Stimulated activated memory B cell treated with anti-CD40 and anti-IgM and Interleukin-4, amounts not matched to agents 10 μg/mL and 1 μg/mL and 100 μg/mL, for 72 hours (primary cell): Measurements from ENCODE around the gene PARP16.
"Not testable (repeated sequence)": the region's sequence is repeated elsewhere in the genome, so short reads cannot be mapped to it uniquely, and the experiment has no call there.

ENCODE experiments used
- ATAC-seq: fragments of 150-1000 bp; cut with Tn5 transposase; 2 replicates; pipeline ENCODE4 v1.10.0; 2021
- H3K27ac Mint-ChIP-seq: one replicate; pipeline ENCODE4 v1.8.0; 2022; ENCODE audit warnings: mild to moderate bottlenecking, mixed read lengths
- H3K27me3 Mint-ChIP-seq: one replicate; pipeline ENCODE4 v1.8.0; 2022; ENCODE audit warnings: mixed read lengths
- H3K36me3 Mint-ChIP-seq: one replicate; pipeline ENCODE4 v1.8.0; 2022; ENCODE audit warnings: mixed read lengths
- H3K4me1 Mint-ChIP-seq: one replicate; pipeline ENCODE4 v1.8.0; 2022; ENCODE audit warnings: mixed read lengths
- H3K4me3 Mint-ChIP-seq: one replicate; pipeline ENCODE4 v1.8.0; 2022; ENCODE audit warnings: mild to moderate bottlenecking, moderate library complexity, mixed read lengths
- H3K9me3 Mint-ChIP-seq: one replicate; pipeline ENCODE4 v1.8.0; 2022; ENCODE audit warnings: mixed read lengths

PARP16 gene

DNA sequence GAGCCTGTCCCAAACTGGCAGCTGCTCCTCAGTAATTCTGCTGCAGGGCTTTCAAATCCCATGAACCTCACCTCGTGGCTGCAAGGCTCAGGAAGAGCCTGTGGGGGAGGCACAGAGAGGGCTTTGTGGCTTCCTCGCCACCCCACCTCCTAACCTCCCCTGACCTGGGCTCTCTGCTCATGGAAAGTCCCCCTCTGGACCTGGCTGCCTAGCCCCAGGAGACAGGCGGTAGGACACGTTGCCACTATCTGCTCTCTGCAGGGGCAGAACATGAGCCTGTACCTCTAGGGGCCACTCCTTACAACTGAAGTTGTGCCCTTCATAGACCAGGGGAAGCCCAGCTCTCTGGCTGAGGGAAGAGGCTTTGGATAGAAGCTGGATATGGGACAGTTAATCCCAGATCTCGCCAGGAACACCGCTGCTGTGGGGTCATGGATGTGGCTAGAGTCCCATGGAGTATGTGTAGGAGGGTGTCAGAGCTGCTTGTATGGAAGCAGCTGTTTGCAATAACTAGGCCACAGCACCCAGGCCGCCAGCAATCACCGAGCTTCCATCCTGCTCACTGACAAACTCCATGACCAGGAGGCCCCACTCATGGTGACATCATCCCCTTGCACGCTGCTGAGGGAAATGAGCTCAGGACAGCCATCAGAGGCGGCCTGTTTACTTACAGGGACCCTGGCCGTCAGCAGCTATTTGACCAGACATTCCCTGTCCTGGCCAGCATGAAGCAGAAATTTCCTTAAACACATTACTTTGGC is 41.4 kb downstream of the PARP16 start:
- peaks cover 12% of the 10 kb centered on the region for H3K4me1 Mint-ChIP-seq
- no peak overlapping the region for H3K4me3 Mint-ChIP-seq

DNA sequence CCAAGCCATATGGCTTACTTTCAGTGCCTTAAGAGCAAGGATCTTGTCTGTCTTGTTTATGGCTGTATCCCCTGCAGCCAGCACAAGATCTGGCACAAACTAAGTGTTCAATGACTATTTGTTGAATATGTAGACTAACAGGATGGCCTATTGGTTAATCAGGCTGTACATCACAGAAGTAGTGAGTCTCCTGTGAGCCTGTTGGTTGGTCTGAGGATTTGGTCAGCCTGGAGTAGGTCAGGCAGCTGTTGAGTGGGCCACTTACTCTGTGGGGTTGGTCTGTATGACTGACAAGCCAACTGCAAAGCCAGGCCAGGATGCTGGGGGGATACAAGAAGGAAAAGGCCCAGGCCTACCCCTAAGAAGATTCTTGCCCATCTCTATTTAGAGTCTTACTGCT is 42.0 kb downstream of the PARP16 start:
- peaks cover 26% of the 10 kb centered on the region for H3K36me3 Mint-ChIP-seq
- no peak overlapping the region for H3K27ac Mint-ChIP-seq
- H3K27me3 Mint-ChIP-seq, result no peaks in the 10 kb centered on the region
- no peak overlapping the region for H3K4me3 Mint-ChIP-seq
- H3K9me3 Mint-ChIP-seq, result no peaks in the 10 kb centered on the region
- peaks cover 6% of the 10 kb centered on the region for H3K4me1 Mint-ChIP-seq
- ATAC-seq, result no peak

More for the DNA sequence above, 41.4 kb downstream of the PARP16 start:
- Mint-ChIP-seq H3K27me3 (no peaks in the 10 kb centered on the region), H3K36me3 (peaks cover 26% of the 10 kb centered on the region), H3K9me3 (no peaks in the 10 kb centered on the region), H3K27ac (no peak overlapping the region)
- no peak for ATAC-seq

DNA sequence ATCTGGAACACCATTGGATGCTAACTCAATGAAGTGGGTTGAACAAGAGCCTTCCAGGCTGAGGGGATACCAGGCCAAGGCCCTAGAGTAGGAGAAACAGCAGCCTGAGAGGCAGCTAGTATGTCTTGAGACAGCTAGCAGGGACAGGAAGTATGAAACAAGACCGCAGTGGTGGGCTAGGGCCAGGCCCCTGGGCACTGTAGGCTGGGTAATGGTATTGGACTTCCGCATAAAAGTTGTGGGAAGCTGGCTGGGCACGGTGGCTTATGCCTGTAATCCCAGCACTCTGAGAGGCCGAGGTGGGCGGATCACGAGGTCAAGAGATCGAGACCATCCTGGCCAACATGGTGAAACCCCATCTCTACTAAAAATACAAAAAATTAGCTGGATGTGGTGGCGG is 50.2 kb downstream of the PARP16 start:
- not testable (repeated sequence) for H3K36me3 Mint-ChIP-seq, H3K27ac Mint-ChIP-seq, ATAC-seq, H3K27me3 Mint-ChIP-seq, H3K4me1 Mint-ChIP-seq, H3K4me3 Mint-ChIP-seq, H3K9me3 Mint-ChIP-seq

DNA sequence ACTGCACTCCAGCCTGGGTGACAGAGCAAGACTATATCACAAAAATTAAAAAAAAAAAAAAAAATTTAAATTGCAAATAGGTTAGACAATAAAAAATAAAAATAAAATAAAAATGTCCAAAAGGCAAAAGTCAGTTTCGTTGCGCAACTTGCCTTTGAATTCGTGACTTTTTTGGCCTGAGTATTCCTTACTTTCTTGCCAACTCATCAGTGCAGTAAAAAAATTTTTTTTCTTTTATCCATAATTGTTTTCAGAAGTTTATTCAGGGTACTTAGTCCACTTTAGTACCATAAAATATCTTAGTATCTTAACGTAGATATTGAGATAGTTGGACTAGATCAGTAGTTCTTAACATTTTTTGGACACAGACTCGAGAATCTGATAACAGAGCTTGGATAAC is 53.0 kb downstream of the PARP16 start:
- Mint-ChIP-seq H3K4me1 (no peaks in the 10 kb centered on the region), H3K27me3 (no peaks in the 10 kb centered on the region), H3K4me3 (no peak overlapping the region), H3K9me3 (no peaks in the 10 kb centered on the region), H3K27ac (no peak overlapping the region), H3K36me3 (no peaks in the 10 kb centered on the region)
- ATAC-seq, result no peak

DNA sequence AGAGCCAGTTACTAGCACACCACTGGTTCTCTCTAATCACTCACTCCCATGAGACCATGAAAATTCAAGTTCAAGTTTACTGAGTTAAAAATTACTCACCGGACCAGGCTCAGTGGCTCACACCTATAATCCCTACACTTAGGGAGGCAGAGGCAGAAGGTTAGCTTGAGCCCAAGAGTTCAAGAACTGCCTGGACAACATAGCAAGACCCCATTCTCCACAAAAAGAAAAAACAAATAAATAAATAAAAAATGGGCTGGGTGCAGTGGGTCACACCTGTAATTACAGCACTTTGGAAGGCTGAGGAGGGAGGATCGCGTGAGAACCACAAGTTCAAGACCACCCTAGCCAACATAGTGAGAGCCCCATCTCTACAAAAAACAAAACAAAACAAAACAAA is 54.2 kb downstream of the PARP16 start:
- Mint-ChIP-seq H3K27ac (no peak overlapping the region), H3K27me3 (no peaks in the 10 kb centered on the region), H3K4me3 (no peak overlapping the region), H3K4me1 (no peaks in the 10 kb centered on the region), H3K36me3 (no peaks in the 10 kb centered on the region), H3K9me3 (no peaks in the 10 kb centered on the region)
- ATAC-seq, result no peak

DNA sequence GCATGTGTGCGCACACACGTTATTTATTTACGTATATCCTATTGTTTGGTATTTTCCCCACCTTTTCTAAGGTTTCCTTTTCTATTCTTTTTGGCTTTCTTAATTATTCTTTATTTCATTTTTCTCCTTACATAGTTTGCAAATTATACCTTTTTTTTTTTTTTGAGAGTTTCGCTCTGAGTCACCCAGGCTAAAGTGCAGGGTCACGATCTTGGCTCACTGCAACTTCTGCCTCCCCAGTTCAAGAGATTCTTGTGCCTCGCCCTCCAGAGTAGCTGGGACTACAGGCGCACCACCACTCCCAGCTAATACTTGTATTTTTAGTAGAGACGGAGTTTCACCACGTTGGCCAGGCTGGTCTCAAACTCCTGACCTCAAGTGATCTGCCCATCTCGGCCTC is 55.4 kb downstream of the PARP16 start:
- H3K36me3 Mint-ChIP-seq, result no peaks in the 10 kb centered on the region
- H3K27me3 Mint-ChIP-seq, result no peaks in the 10 kb centered on the region
- no peak for ATAC-seq
- H3K4me3 Mint-ChIP-seq, result no peak overlapping the region
- H3K4me1 Mint-ChIP-seq, result no peaks in the 10 kb centered on the region
- H3K27ac Mint-ChIP-seq, result no peak overlapping the region
- H3K9me3 Mint-ChIP-seq, result no peaks in the 10 kb centered on the region

DNA sequence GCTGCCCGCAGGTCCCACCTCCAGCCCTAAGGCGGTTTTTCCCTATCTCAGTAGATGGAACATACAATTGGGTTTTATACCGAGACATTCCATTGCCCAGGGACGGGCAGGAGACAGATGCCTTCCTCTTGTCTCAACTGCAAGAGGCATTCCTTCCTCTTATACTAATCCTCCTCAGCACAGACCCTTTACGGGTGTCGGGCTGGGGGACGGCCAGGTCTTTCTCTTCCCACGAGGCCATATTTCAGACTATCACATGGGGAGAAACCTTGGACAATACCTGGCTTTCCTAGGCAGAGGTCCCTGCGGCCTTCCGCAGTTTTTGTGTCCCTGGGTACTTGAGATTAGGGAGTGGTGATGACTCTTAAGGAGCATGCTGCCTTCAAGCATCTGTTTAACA is 59.8 kb downstream of the PARP16 start:
- H3K4me1 Mint-ChIP-seq, H3K27me3 Mint-ChIP-seq, H3K4me3 Mint-ChIP-seq, H3K27ac Mint-ChIP-seq, H3K9me3 Mint-ChIP-seq, ATAC-seq, H3K36me3 Mint-ChIP-seq: not testable (repeated sequence)

DNA sequence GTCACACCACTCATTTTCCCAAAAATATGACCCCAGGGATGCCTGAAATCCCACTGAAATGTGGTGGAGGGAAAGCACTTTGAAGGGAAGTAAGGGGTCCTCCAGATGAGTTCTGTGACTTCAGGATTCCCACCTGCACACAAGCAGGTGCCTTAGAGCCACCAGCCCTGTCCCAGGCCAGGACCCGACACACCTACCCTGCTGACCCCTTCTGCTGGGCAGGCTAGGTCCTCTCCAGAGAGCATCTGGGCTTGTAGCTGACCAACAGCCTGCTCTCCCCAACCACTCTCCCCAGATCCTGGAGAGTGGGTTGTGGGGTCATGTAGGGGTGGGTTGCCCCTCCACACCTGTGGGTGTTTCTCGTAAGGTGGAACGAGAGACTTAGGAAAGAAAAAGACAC is 60.5 kb downstream of the PARP16 start:
- H3K36me3 Mint-ChIP-seq, result no peaks in the 10 kb centered on the region
- no peak overlapping the region for H3K4me3 Mint-ChIP-seq
- no peak for ATAC-seq
- no peaks in the 10 kb centered on the region for H3K9me3 Mint-ChIP-seq
- no peaks in the 10 kb centered on the region for H3K4me1 Mint-ChIP-seq
- H3K27me3 Mint-ChIP-seq, result no peaks in the 10 kb centered on the region
- no peak overlapping the region for H3K27ac Mint-ChIP-seq

DNA sequence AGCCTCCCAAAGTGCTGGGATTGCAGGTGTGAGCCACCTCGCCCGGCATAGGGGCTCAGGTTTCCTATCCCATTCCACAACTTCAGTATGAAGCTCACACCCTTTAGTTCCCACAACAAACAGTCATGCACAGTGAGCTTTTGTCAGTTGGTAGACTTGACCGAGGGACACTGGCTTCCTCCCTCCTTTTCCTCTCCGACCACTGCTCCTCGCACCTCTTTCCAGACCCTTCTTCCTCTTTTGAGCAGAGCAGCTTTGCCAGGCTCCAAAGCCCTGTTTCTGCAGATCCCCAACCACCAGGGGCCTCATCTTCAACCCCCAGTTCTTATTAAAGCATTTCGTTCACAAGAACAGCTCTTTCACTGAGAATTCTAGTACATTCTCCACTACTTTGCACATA is 62.7 kb downstream of the PARP16 start:
- Mint-ChIP-seq H3K4me3 (no peak overlapping the region), H3K36me3 (no peaks in the 10 kb centered on the region), H3K9me3 (no peaks in the 10 kb centered on the region), H3K27ac (no peak overlapping the region), H3K27me3 (no peaks in the 10 kb centered on the region), H3K4me1 (no peaks in the 10 kb centered on the region)
- ATAC-seq, result no peak

DNA sequence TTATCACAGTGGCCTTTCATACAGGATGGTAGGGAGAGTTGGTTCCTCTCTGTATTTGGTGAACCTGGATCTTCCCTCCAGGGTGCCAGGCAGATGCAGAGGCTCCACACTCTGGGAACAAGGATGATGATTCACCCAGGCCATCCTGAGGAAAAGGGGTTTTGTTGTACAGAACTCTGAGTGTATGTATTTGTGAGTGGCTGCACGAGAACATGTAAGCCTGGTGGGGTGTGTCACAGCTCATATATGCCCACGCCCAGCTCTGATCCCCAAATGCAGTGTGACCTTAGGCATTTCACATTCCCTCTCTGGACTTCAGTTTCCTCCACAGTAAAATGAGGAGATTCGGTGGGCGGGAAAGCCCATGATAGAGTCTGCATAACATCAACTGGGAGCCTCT is 63.8 kb downstream of the PARP16 start:
- Mint-ChIP-seq H3K27me3 (no peaks in the 10 kb centered on the region), H3K4me1 (no peaks in the 10 kb centered on the region), H3K36me3 (no peaks in the 10 kb centered on the region), H3K4me3 (no peak overlapping the region), H3K27ac (no peak overlapping the region), H3K9me3 (no peaks in the 10 kb centered on the region)
- ATAC-seq, result no peak

DNA sequence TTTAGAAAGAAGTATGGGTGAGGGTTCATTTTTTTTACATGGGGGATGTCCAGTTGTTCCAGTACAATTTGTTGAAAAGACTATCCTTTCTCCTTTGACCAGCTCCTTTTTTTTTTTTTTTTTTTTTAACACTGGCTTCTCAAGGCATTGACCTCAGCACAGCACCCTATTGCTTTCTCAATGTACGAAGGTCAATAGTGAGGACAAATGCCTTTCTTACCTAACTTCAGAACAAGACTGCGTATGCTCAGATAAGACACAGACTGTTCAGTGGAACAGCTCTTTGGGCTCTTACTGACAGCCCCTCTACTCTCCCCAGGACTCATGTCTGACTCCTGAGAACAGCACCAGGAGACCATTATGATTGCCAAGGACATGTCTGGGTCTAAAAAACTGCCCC is 65.0 kb downstream of the PARP16 start:
- ATAC-seq, result no peak
- no peaks in the 10 kb centered on the region for H3K4me1 Mint-ChIP-seq
- no peak overlapping the region for H3K27ac Mint-ChIP-seq
- H3K36me3 Mint-ChIP-seq, result no peaks in the 10 kb centered on the region
- H3K9me3 Mint-ChIP-seq, result no peaks in the 10 kb centered on the region
- H3K27me3 Mint-ChIP-seq, result no peaks in the 10 kb centered on the region
- H3K4me3 Mint-ChIP-seq, result no peak overlapping the region

DNA sequence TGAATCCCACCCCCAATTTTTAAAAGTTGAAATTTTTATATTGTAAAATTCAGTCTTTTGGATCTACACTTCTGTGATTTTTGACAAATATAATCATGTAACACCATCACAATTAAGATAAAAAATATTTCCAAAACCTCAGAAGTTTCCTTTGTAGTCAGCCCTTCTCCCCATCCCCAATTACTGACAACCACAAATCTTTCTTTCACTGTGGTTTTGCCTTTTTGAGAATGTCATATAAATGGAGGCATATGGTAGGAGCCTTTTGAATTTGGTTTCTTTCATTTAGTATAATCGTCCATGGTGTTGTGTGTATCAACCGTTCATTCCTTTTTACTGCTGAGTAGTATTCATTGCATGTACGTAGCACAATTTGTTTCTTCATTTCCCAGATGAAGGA is 67.5 kb downstream of the PARP16 start:
- H3K9me3 Mint-ChIP-seq, result no peaks in the 10 kb centered on the region
- no peak for ATAC-seq

DNA sequence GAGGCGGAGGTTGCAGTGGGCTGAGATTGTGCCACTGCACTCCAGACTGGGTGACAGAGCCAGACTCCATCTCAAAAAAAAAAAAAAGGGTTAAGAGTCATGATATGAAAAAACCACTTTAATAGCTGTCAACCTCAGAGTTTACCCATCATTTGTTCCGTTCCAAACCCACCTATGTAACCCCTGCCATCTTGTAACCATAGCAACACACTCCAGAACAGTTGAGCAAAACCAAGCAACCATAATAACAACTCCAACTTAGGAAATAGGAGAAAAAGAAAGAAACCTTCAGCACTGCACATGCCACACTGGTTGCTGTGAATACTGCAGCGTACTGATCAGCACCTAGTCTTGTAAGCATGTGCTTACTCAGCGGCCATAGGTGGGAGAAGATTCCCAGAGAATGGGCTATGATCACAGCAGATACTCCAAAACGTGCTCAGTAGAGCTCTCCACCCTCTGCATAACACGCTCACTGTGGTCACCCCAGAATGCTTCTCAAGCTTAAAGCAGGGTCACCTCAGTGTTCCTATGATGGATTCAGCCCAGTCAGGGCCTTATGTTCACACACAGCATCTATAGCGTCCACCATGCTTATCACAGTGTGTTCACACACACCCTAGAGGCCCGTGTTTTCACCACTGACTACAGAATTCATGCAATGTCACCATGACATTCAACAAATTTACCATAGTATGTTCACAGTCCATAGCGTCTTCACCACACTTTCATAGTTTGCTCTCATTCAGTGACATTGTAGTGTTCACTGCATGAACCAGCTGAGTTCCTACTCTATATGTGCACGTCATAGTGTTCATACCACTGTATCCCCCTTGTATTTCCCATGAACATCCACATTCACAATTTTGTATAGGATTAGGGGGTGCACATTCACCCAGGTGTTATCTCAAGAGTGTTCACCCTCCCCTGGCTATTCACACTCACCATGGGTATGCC is 68.9 kb downstream of the PARP16 start:
- Mint-ChIP-seq H3K27me3 (no peaks in the 10 kb centered on the region), H3K36me3 (no peaks in the 10 kb centered on the region)
- no peak for ATAC-seq

More for the DNA sequence above, 67.5 kb downstream of the PARP16 start:
- H3K27me3 Mint-ChIP-seq, result no peaks in the 10 kb centered on the region
- no peak overlapping the region for H3K27ac Mint-ChIP-seq
- no peak overlapping the region for H3K4me3 Mint-ChIP-seq
- H3K36me3 Mint-ChIP-seq, result no peaks in the 10 kb centered on the region
- H3K4me1 Mint-ChIP-seq, result no peaks in the 10 kb centered on the region

DNA sequence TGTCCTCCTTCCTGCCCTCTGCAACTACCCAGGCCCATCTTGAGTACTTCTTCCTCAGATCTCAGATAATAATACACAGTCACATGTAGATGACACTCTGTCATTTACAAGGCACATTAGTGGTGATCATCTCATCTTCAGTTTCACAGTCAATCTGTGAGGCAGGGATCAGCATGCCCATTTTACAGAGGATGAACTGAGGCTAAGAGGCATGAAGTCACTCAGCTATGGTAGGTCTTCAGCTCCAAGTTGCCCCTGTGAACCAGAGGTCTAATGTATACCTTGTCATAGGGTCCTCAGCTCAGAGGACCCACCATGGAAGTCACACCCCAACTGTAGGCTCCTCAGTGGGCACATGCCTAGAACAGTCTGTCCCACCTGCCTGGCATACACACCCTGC is 71.2 kb downstream of the PARP16 start:
- H3K36me3 Mint-ChIP-seq, result no peaks in the 10 kb centered on the region
- no peak overlapping the region for H3K27ac Mint-ChIP-seq

More for the DNA sequence above, 68.9 kb downstream of the PARP16 start:
- Mint-ChIP-seq H3K9me3 (no peaks in the 10 kb centered on the region), H3K4me3 (no peak overlapping the region), H3K27ac (no peak overlapping the region), H3K4me1 (no peaks in the 10 kb centered on the region)

DNA sequence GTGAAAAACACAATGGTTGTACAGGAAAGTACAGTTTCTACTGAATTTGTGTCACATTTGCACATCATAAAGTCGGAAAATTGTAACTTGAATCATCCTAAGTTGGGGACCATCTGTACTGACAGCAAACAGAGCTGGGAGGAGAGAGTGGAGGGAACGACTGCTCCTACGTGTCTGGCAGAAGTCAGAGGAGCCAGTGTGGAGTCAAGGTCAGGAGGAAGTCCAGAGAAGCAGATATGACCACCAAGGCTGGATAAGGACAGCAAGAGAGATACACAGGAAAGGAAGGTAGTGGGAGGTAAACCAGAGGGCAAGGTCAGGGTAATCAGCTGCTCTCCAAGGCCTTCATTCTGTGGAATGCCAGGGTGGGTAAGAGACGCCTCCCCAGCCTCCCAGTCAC is 72.7 kb downstream of the PARP16 start:
- Mint-ChIP-seq H3K4me1 (no peaks in the 10 kb centered on the region), H3K27ac (no peak overlapping the region), H3K4me3 (no peak overlapping the region), H3K36me3 (no peaks in the 10 kb centered on the region), H3K9me3 (no peaks in the 10 kb centered on the region), H3K27me3 (no peaks in the 10 kb centered on the region)
- ATAC-seq, result no peak

More for the DNA sequence above, 71.2 kb downstream of the PARP16 start:
- H3K4me3 Mint-ChIP-seq, result no peak overlapping the region
- H3K27me3 Mint-ChIP-seq, result no peaks in the 10 kb centered on the region
- no peaks in the 10 kb centered on the region for H3K9me3 Mint-ChIP-seq
- no peak for ATAC-seq
- H3K4me1 Mint-ChIP-seq, result no peaks in the 10 kb centered on the region

DNA sequence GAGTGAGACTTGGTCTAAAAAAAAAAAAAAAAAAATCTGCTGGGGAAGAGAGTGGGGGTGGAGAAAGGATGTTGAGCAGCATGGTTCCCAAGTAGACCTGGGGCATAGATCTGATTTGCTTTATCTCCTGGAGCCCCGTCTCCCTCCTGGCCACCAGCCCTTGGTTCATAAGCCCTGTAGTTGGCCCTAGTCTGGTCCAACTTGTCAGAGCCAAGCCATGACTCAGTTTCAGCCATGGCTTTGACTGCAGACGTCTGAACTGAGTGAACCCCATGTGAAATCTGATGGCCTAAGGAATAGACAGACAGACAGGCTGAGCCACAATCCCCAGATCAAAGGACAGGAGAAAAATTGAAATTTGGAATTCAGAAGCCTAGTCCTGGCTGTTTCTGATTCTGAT is 73.4 kb downstream of the PARP16 start:
- Mint-ChIP-seq H3K9me3 (no peaks in the 10 kb centered on the region), H3K4me3 (no peak overlapping the region), H3K27ac (no peak overlapping the region), H3K36me3 (no peaks in the 10 kb centered on the region), H3K27me3 (no peaks in the 10 kb centered on the region), H3K4me1 (no peaks in the 10 kb centered on the region)
- ATAC-seq, result no peak
